NCI-H2196 (cell line): ENCODE data around the gene FAM135A.
"Not testable (repeated sequence)": the region's sequence is repeated elsewhere in the genome, so short reads cannot be mapped to it uniquely, and the experiment has no call there.

Experiments used
- DNase-seq: peaks from one replicate; lab custom pipeline; 2025; ENCODE audit not compliant: unreplicated experiment; lab: John Stamatoyannopoulos, UW

The FAM135A gene

GRCh38 chr6:70396163-70396562 lies 17.1 kb upstream of the FAM135A start:
- DNase-seq = no peak

GRCh38 chr6:70396796-70397729 lies 16.2 kb upstream of the FAM135A start:
- no peak for DNase-seq

GRCh38 chr6:70398783-70399728 lies 14.3 kb upstream of the FAM135A start:
- DNase-seq = no peak

GRCh38 chr6:70404658-70405057 lies 8.7 kb upstream of the FAM135A start:
- DNase-seq = no peak

- DNase-seq = no peak
These were observed 4.1 kb upstream of the FAM135A start for GRCh38 chr6:70409216-70409615.

- no peak for DNase-seq
These were observed 1.6 kb upstream of the FAM135A start for GRCh38 chr6:70411542-70412251.

- no peak for DNase-seq
These were observed 825 bp upstream of the FAM135A start for GRCh38 chr6:70412252-70413113.

- DNase-seq = no peak
These were observed 735 bp downstream of the FAM135A start for GRCh38 chr6:70413992-70414494.

- DNase-seq = no peak
These were observed 1.5 kb downstream of the FAM135A start for GRCh38 chr6:70414813-70415212.

GRCh38 chr6:70415247-70415646 lies 1.9 kb downstream of the FAM135A start:
- DNase-seq = no peak

- no peak for DNase-seq
These were observed 2.4 kb downstream of the FAM135A start for GRCh38 chr6:70415660-70416059.

GRCh38 chr6:70421509-70421908 lies 8.2 kb downstream of the FAM135A start:
- DNase-seq = no peak

- DNase-seq = no peak
These were observed 10.2 kb downstream of the FAM135A start for GRCh38 chr6:70423189-70424134.

GRCh38 chr6:70424291-70424690 lies 11.0 kb downstream of the FAM135A start:
- DNase-seq = no peak

- no peak for DNase-seq
These were observed 23.0 kb downstream of the FAM135A start for GRCh38 chr6:70436320-70436719.

GRCh38 chr6:70445001-70445400 lies 31.7 kb downstream of the FAM135A start:
- no peak for DNase-seq

- not testable (repeated sequence) for DNase-seq
These were observed 34.2 kb downstream of the FAM135A start for GRCh38 chr6:70447343-70448070.

- DNase-seq = not testable (repeated sequence)
These were observed 40.6 kb downstream of the FAM135A start for GRCh38 chr6:70453899-70454298.
